GM19328 (cell line): ENCODE measurements around the gene PCDHGB6.
"Not testable (repeated sequence)": the region's sequence is repeated elsewhere in the genome, so short reads cannot be mapped to it uniquely, and the experiment has no call there.

Source experiments
- ATAC-seq: cut with Tn5 transposase; IDR thresholded peaks from one replicate; pipeline ENCODE4 v1.9.1; 2021; ENCODE audit warnings: mild to moderate bottlenecking, moderate library complexity; ENCODE audit not compliant: unreplicated experiment

The PCDHGB6 gene

GRCh38 chr5:141388661-141389060 is 19.2 kb upstream of the PCDHGB6 start:
- ATAC-seq, result no peak

- no peak for ATAC-seq
Measured at GRCh38 chr5:141389153-141390042, 18.4 kb upstream of the PCDHGB6 start.

- no peak for ATAC-seq
Measured at GRCh38 chr5:141392429-141393198, 15.2 kb upstream of the PCDHGB6 start, which contains the start of gene PCDHGA8. Gene PCDHGA8 (plus strand): TSS chr5:141392633. CDS start chr5:141392814, 181 bp downstream.

GRCh38 chr5:141393267-141393666 is 14.6 kb upstream of the PCDHGB6 start:
- ATAC-seq, result no peak

- not testable (repeated sequence) for ATAC-seq
Measured at GRCh38 chr5:141394401-141395187, 13.2 kb upstream of the PCDHGB6 start.

- ATAC-seq, result peak; percentile 93
Measured at GRCh38 chr5:141397756-141398551, 9.9 kb upstream of the PCDHGB6 start, which contains the start of gene PCDHGB5. Gene PCDHGB5 (plus strand): TSS chr5:141397947. CDS start chr5:141398128, 181 bp downstream.

- no peak for ATAC-seq
Measured at GRCh38 chr5:141398608-141399007, 9.2 kb upstream of the PCDHGB6 start.

GRCh38 chr5:141399555-141400258 is 8.1 kb upstream of the PCDHGB6 start:
- ATAC-seq, result no peak

- no peak for ATAC-seq
Measured at GRCh38 chr5:141402553-141403243, 5.1 kb upstream of the PCDHGB6 start, which contains the start of gene PCDHGA9. Gene PCDHGA9 (plus strand): TSS chr5:141402778. CDS start chr5:141402953, 175 bp downstream.

GRCh38 chr5:141403387-141403786 is 4.4 kb upstream of the PCDHGB6 start:
- ATAC-seq, result no peak

- no peak for ATAC-seq
Measured at GRCh38 chr5:141409598-141410306, 1.9 kb downstream of the PCDHGB6 start.

- ATAC-seq, result no peak
Measured at GRCh38 chr5:141411575-141411974, 3.8 kb downstream of the PCDHGB6 start.

GRCh38 chr5:141412854-141413539 is 5.2 kb downstream of the PCDHGB6 start, which contains the start of gene PCDHGA10:
Gene PCDHGA10 (plus strand): TSS chr5:141412987. CDS start chr5:141413176, 189 bp downstream.
- no peak for ATAC-seq

- no peak for ATAC-seq
Measured at GRCh38 chr5:141413540-141414069, 5.8 kb downstream of the PCDHGB6 start.

- not testable (repeated sequence) for ATAC-seq
Measured at GRCh38 chr5:141414548-141415274, 6.9 kb downstream of the PCDHGB6 start.

GRCh38 chr5:141415275-141415618 is 7.4 kb downstream of the PCDHGB6 start:
- not testable (repeated sequence) for ATAC-seq
